ENCODE data around the gene THBS4. TPM values are rescaled to one million over a fixed set of nuclear protein-coding genes. Genes with fewer than 3 reads are reported as not detected.

Gene THBS4
- polyA plus RNA-seq, 1 of the 3 experiments (the other 2 are of a cell fraction), result 1.1 TPM

DNA sequence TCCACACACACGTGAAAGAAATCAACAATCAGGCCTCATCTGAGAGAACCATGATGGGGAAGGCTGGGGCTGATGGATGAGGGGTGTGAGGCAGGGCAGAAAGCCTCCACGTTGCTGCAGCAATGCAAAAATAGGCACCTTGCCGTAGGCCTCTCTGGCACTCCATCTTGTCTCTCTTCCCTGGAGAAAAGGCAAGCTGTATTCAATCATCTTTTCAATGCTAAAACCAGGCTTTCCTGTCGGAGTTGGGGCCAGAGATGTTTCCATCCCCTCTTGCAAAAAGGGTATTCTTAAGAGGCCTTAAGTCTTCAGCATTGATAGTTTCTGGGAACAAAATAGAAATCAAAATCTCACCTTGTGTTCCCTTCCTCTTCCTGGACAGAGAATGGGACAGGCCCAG is 80.9 kb downstream of the THBS4 start:
- Histone ChIP-seq H4K20me1 (ENCODE audit: insufficient read depth) (no peaks in the 10 kb centered on the region), H3K79me2 (ENCODE audit: insufficient read depth) (no peaks in the 10 kb centered on the region), H3K27me3 (ENCODE audit: insufficient read depth) (no peaks in the 10 kb centered on the region), H2AFZ (ENCODE audit: low read depth) (no peak overlapping the region), H3K27ac (ENCODE audit: low read depth in 2 of 2, low read length in 1 of 2) (no peak overlapping the region), H3F3A (replicated peaks; ENCODE audit: insufficient read depth) (no peaks in the 10 kb centered on the region), H3K4me3 (ENCODE audit: low read depth in 2 of 2, low read length in 1 of 2) (no peak overlapping the region), H3K4me2 (no peak overlapping the region), H3K9ac (no peak overlapping the region), H3K4me1 (ENCODE audit: control insufficient read depth in 1 of 2, insufficient read depth in 2 of 2, low read depth in 1 of 2, low read length in 1 of 2) (no peaks in the 10 kb centered on the region; a peak in 1 of 4 replicates), H3K9me2 (no peaks in the 10 kb centered on the region), H3K36me3 (replicated peaks in 1 of 2; ENCODE audit: control insufficient read depth in 1 of 2, insufficient read depth in 2 of 2, low read length in 1 of 2) (no peaks in the 10 kb centered on the region), H3K9me3 (no peaks in the 10 kb centered on the region)
- DNase-seq, result no peak
- TF ChIP-seq TAF1 (IDR thresholded peaks at IDR 0.05; ENCODE audit: borderline replicate concordance, low read depth, low read length) (no peak), MXI1 (IDR thresholded peaks at IDR 0.05; ENCODE audit: low read depth, low read length) (no peak), CTCF (IDR thresholded peaks at IDR 0.05) (no peak), ELF1 (IDR thresholded peaks at IDR 0.05) (no peak), MAX (IDR thresholded peaks at IDR 0.05; ENCODE audit: low read depth) (no peak), RAD21 (IDR thresholded peaks at IDR 0.05; ENCODE audit: low read length) (no peak)
- ChIA-PET POLR2A (no interaction called here), CTCF (no interaction called here)
- WGBS (ENCODE audit: low lambda C conversion rate), result 51% methylated on average over 4 of the region's 4 CpGs

DNA sequence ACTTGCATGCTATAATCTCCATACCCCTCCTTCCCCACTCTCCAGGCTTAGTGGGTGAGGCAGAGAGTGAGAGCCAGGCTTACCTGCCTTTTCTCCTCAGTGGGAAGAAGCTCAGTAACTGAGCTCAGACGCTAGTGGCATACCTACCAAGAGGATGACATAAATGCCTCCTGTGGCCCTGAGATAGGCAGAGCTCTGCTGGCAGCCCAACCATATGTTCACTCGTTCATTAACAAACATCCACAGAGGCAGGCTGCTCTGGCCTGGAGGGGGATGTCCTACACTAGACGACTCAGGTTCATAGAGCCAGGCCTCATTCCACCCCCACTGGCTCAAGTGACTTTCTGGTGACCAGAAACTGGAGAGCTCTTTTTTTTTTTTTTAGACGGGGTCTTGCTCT is 81.3 kb downstream of the THBS4 start:
- POLR2A ChIA-PET, result no interaction called here
- TF ChIP-seq EP300 (IDR thresholded peaks at IDR 0.05; ENCODE audit: borderline replicate concordance in 1 of 2, low read depth in 1 of 2, low read length in 1 of 2) (no peak), NRF1 (IDR thresholded peaks at IDR 0.05; ENCODE audit: low read depth, low read length) (no peak), REST (IDR thresholded peaks at IDR 0.05; ENCODE audit: low read depth, low read length) (no peak), ZBTB33 (IDR thresholded peaks at IDR 0.05; ENCODE audit: borderline replicate concordance, low read depth) (no peak), RXRA (IDR thresholded peaks at IDR 0.05; ENCODE audit: borderline replicate concordance, low read depth) (no peak), SIN3A (IDR thresholded peaks at IDR 0.05; ENCODE audit: borderline replicate concordance, low read depth, low read length) (no peak), NFIC (IDR thresholded peaks at IDR 0.05; ENCODE audit: borderline replicate concordance) (no peak), RCOR1 (IDR thresholded peaks at IDR 0.05; ENCODE audit: low read length) (no peak), SMC3 (IDR thresholded peaks at IDR 0.05; ENCODE audit: low read depth, low read length) (no peak), RFX5 (IDR thresholded peaks at IDR 0.05; ENCODE audit: low read length) (no peak), TEAD4 (IDR thresholded peaks at IDR 0.05; ENCODE audit: borderline replicate concordance, insufficient read depth) (no peak), FOSL2 (IDR thresholded peaks at IDR 0.05; ENCODE audit: borderline replicate concordance, low read depth) (no peak), YY1 (IDR thresholded peaks at IDR 0.05; ENCODE audit: low read depth) (no peak), FOXJ3 (CRISPR knock-in tag; IDR thresholded peaks at IDR 0.05) (no peak)
- TF ChIP-seq, protein P1, sequence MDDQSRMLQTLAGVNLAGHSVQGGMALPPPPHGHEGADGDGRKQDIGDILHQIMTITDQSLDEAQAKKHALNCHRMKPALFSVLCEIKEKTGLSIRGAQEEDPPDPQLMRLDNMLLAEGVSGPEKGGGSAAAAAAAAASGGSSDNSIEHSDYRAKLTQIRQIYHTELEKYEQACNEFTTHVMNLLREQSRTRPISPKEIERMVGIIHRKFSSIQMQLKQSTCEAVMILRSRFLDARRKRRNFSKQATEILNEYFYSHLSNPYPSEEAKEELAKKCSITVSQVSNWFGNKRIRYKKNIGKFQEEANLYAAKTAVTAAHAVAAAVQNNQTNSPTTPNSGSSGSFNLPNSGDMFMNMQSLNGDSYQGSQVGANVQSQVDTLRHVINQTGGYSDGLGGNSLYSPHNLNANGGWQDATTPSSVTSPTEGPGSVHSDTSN (IDR thresholded peaks at IDR 0.05), result no peak
- WGBS (ENCODE audit: low lambda C conversion rate), result 82% methylated on average over 3 of the region's 4 CpGs
- Histone ChIP-seq H3F3A (replicated peaks; ENCODE audit: insufficient read depth) (no peaks in the 10 kb centered on the region), H3K4me1 (ENCODE audit: control insufficient read depth in 1 of 2, insufficient read depth in 2 of 2, low read depth in 1 of 2, low read length in 1 of 2) (no peaks in the 10 kb centered on the region; a peak in 1 of 4 replicates), H3K4me2 (no peak overlapping the region), H3K36me3 (replicated peaks in 1 of 2; ENCODE audit: control insufficient read depth in 1 of 2, insufficient read depth in 2 of 2, low read length in 1 of 2) (no peaks in the 10 kb centered on the region), H3K27me3 (ENCODE audit: insufficient read depth) (no peaks in the 10 kb centered on the region), H2AFZ (ENCODE audit: low read depth) (no peak overlapping the region), H3K9ac (no peak overlapping the region), H4K20me1 (ENCODE audit: insufficient read depth) (no peaks in the 10 kb centered on the region), H3K9me2 (no peaks in the 10 kb centered on the region), H3K4me3 (ENCODE audit: low read depth in 2 of 2, low read length in 1 of 2) (no peak overlapping the region), H3K27ac (ENCODE audit: low read depth in 2 of 2, low read length in 1 of 2) (no peak overlapping the region), H3K79me2 (ENCODE audit: insufficient read depth) (no peaks in the 10 kb centered on the region), H3K9me3 (no peaks in the 10 kb centered on the region)
- CTCF ChIA-PET, result interaction anchor here (2.0 kb wide), 2 partner anchors 10 to 25 kb away, joined by 5 to 10 read pairs; no protein-coding TSS in a partner anchor
- DNase-seq, result no peak

Measured in SK-N-SH (cell line).